BE2C (cell line): ENCODE measurements around the gene SYNE4.
"Not testable (repeated sequence)": the region's sequence is repeated elsewhere in the genome, so short reads cannot be mapped to it uniquely, and the experiment has no call there.

Experiments used
- DNase-seq: peaks from one replicate; pipeline ENCODE4 v3.0.0-alpha.2; 2020
- H3K27me3 ChIP-seq: fragments of 250-450 bp; sonication (Bioruptor Pico); 2 replicates; pipeline ENCODE4 v1.5.1; 2020; ENCODE audit warnings: mild to moderate bottlenecking
- H3K36me3 ChIP-seq: fragments of 250-450 bp; sonication (Bioruptor Pico); 2 replicates; pipeline ENCODE4 v1.5.1; 2020; ENCODE audit warnings: mild to moderate bottlenecking
- H3K4me1 ChIP-seq: fragments of 250-450 bp; sonication (Bioruptor Pico); 2 replicates; pipeline ENCODE4 v1.5.1; 2020
- H3K4me3 ChIP-seq: 2 replicates; pipeline ENCODE4 v1.5.1; 2011; ENCODE audit warnings: low read depth, low read length
- H3K9me3 ChIP-seq: fragments of 250-450 bp; sonication (Bioruptor Pico); 2 replicates; pipeline ENCODE4 v1.5.1; 2020
- CTCF ChIP-seq: IDR thresholded peaks from 2 replicates; pipeline ENCODE4 v1.5.1; 2012; ENCODE audit warnings: mild to moderate bottlenecking, low read depth, low read length

Gene SYNE4

GRCh38 chr19:36049080-36049698 lies 40.6 kb upstream of the SYNE4 start:
- H3K27me3 ChIP-seq: no peaks in the 10 kb centered on the region
- TF ChIP-seq CTCF: no peak
- no peaks in the 10 kb centered on the region for H3K4me1 ChIP-seq
- no peak for DNase-seq
- no peaks in the 10 kb centered on the region; the same call in 1 of the 2 replicates for H3K36me3 ChIP-seq
- no peaks in the 10 kb centered on the region for H3K9me3 ChIP-seq
- no peak overlapping the region for H3K4me3 ChIP-seq

GRCh38 chr19:36047835-36048234 lies 39.2 kb upstream of the SYNE4 start:
- DNase-seq: no peak
- no peaks in the 10 kb centered on the region; the same call in 1 of the 2 replicates for H3K36me3 ChIP-seq
- no peaks in the 10 kb centered on the region for H3K9me3 ChIP-seq
- no peak overlapping the region for H3K4me3 ChIP-seq
- no peak for TF ChIP-seq CTCF
- no peaks in the 10 kb centered on the region for H3K27me3 ChIP-seq
- no peaks in the 10 kb centered on the region for H3K4me1 ChIP-seq

GRCh38 chr19:36046443-36047050 lies 37.9 kb upstream of the SYNE4 start:
- Histone ChIP-seq H3K4me1 (no peaks in the 10 kb centered on the region), H3K4me3 (no peak overlapping the region), H3K27me3 (no peaks in the 10 kb centered on the region), H3K9me3 (no peaks in the 10 kb centered on the region), H3K36me3 (no peaks in the 10 kb centered on the region; the same call in 1 of the 2 replicates)
- DNase-seq: no peak
- no peak for TF ChIP-seq CTCF

DNA sequence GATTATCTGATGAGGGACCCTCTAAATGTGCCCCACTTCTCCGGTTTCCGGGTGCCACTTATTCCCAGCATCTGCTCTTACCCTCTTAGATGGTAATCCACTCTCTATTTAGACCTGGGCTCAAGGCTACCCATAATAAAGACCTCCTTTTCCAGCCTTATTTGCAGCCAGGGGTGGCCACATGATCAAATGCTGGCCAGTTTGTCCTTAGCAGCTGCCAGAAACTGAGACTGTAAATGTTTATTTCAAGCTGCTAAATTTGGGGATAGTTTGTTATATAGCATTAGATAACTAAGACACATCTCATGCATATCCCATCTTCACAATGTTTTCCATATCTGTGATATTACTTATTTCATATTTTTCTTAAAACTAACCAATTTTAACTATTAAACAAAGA lies 35.3 kb upstream of the SYNE4 start:
- H3K9me3 ChIP-seq: no peaks in the 10 kb centered on the region
- no peak overlapping the region for H3K4me3 ChIP-seq
- no peaks in the 10 kb centered on the region for H3K27me3 ChIP-seq
- no peak for TF ChIP-seq CTCF
- H3K36me3 ChIP-seq: peaks cover 2% of the 10 kb centered on the region; the same call in 1 of the 2 replicates
- DNase-seq: no peak
- no peaks in the 10 kb centered on the region for H3K4me1 ChIP-seq

DNA sequence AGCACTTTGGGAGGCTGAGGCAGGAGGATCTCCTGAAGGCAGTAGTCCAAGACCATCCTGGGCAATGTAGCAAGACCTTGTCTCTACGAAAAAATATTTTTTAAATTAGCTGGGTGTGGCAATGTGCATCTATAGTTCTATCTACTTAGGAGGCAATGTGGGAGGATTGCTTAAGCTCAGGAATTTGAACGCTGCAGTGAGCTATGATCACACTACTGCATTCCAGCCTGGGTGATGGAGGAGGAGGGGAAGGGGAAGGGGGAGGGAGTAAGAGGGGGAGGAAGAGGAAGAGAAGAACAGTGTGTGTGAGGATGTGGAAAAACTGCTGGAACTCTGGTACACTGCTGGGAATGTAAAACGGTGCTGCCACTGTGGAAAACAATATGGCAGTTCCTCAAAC lies 33.2 kb upstream of the SYNE4 start:
- H3K4me1 ChIP-seq: no peaks in the 10 kb centered on the region
- DNase-seq: no peak

DNA sequence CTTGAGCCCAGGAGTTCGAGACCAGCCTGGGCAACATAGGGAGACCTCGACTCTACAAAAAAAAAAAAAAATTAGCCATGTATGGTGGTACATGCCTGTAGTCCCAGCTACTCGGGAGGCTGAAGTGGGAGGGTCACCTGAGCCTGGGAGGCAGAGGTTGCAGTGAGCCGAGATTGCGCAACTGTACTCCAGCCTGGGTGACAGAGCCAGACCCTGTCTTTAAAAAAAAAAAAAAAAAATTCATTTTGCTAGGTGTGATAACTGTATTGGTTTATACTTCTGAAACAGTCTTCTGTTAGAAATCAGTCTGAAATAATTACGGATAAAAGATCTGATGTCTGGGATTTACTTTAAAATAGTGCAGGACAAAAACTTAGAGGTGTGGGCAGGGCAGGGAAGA lies 32.5 kb upstream of the SYNE4 start:
- not testable (repeated sequence) for H3K27me3 ChIP-seq, H3K4me3 ChIP-seq, H3K9me3 ChIP-seq, H3K4me1 ChIP-seq, DNase-seq, H3K36me3 ChIP-seq

More for the DNA sequence above, 33.2 kb upstream of the SYNE4 start:
- H3K4me3 ChIP-seq: no peak overlapping the region
- no peaks in the 10 kb centered on the region for H3K9me3 ChIP-seq
- TF ChIP-seq CTCF: no peak
- H3K36me3 ChIP-seq: peaks cover 2% of the 10 kb centered on the region; the same call in 1 of the 2 replicates
- H3K27me3 ChIP-seq: no peaks in the 10 kb centered on the region
